Measurements from ENCODE around the gene SWI5. TPM values are rescaled to one million over a fixed set of nuclear protein-coding genes. Genes with fewer than 3 reads are reported as not detected.

The SWI5 gene
- total and polyA plus RNA-seq, 2 donors (not counting 1 experiment from before 2014, with no cell fraction given), result 35.7 to 46.7 TPM

DNA sequence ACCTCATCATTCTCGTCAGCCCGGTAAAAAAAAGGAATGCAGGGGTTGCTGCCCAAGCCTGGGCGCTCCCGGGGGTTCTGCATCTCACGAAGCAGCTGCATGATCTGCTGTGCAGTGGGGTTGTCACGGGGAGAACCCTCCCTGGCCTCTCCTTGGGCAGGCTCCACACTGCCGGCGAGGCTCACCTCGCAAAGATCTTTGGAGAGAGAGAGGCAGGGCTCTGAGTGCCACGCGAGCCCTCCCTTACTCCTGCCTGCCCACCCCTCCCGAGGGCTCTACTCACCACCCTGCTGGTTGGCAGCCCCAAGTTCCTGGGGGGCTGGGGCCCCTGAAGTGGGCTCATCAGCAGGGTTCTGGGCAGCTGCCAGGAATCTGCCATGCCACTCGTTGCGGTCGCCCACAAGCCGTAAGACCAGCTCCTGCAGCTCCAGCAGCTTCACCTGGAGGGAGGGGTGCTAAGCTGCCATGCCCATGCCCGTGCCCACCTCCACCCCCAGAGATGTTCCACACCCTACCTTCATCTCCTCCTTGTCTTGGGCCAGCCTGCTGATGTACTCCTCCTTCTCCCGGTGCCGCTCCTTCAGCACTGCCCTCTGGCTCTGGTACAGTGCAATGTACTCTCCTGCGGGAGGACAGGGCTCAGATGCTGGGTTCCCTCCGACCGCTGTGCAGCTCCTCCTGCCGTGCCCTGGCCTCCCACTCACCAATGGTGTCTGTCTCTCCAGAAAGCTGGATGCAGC, 18.8 kb upstream of the SWI5 start:
- no peak for TF ChIP-seq EZH2 (IDR thresholded peaks at IDR 0.05; ENCODE audit: low read length, missing control alignments)
- TF ChIP-seq, protein P1, sequence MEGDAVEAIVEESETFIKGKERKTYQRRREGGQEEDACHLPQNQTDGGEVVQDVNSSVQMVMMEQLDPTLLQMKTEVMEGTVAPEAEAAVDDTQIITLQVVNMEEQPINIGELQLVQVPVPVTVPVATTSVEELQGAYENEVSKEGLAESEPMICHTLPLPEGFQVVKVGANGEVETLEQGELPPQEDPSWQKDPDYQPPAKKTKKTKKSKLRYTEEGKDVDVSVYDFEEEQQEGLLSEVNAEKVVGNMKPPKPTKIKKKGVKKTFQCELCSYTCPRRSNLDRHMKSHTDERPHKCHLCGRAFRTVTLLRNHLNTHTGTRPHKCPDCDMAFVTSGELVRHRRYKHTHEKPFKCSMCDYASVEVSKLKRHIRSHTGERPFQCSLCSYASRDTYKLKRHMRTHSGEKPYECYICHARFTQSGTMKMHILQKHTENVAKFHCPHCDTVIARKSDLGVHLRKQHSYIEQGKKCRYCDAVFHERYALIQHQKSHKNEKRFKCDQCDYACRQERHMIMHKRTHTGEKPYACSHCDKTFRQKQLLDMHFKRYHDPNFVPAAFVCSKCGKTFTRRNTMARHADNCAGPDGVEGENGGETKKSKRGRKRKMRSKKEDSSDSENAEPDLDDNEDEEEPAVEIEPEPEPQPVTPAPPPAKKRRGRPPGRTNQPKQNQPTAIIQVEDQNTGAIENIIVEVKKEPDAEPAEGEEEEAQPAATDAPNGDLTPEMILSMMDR (conservative IDR thresholded peaks at IDR 0.05 in 1 of 2, IDR thresholded peaks at IDR 0.05 in 1 of 2; ENCODE audit: low read depth in 1 of 2, low read length in 2 of 2), result no peak
- H3K27ac ChIP-seq (ENCODE audit: insufficient read depth, low read length), result no peak overlapping the region
- peaks cover 30% of the 10 kb centered on the region for H3K36me3 ChIP-seq (ENCODE audit: control insufficient read depth, insufficient read depth, low read length)

DNA sequence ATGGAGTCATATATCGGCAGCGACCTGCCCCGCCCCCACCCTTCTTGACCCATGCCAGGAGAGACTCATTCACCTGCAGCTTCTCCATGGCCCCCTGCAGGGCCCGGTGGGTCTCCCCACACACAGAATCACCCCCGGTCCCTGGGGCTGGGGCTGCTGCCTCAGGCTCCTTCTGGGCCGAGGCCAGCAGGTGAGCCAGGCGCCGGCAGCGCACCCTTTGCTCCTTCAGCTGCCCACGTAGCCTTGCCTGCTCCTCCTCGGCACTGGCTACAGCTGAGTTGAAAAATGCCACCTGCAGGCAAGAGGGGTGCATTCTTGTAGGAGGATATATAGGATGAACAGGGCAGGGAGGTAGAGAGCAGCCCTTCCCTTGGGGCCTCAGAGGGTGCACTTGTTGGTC, 18.2 kb upstream of the SWI5 start:
- no peaks in the 10 kb centered on the region for H3K4me1 ChIP-seq (ENCODE audit: control insufficient read depth, extremely low read depth, insufficient read depth, low read length)
- no peak overlapping the region for H3K4me2 ChIP-seq (ENCODE audit: extremely low read depth, insufficient read depth, low read length)
- H4K20me1 ChIP-seq (ENCODE audit: control insufficient read depth, extremely low read depth, insufficient read depth, low read length), result no peaks in the 10 kb centered on the region
- H3K9me3 ChIP-seq (ENCODE audit: control insufficient read depth, insufficient read depth, low read depth, low read length), result no peaks in the 10 kb centered on the region
- TF ChIP-seq EZH2 (IDR thresholded peaks at IDR 0.05; ENCODE audit: low read length, missing control alignments), result no peak
- TF ChIP-seq, protein P1 (conservative IDR thresholded peaks at IDR 0.05 in 1 of 2, IDR thresholded peaks at IDR 0.05 in 1 of 2; ENCODE audit: low read depth in 1 of 2, low read length in 2 of 2), result no peak
- H3K9ac ChIP-seq (ENCODE audit: insufficient read depth, low read length), result no peak overlapping the region
- no peak overlapping the region for H2AFZ ChIP-seq (ENCODE audit: low read length)
- H3K4me3 ChIP-seq (replicated peaks in 1 of 4; ENCODE audit: control extremely low read depth in 1 of 4, insufficient read depth in 1 of 4, low read depth in 3 of 4, low read length in 4 of 4), result no peak overlapping the region
- no peaks in the 10 kb centered on the region for H3K79me2 ChIP-seq (ENCODE audit: control insufficient read depth, insufficient read depth, low read length)
- no peak for DNase-seq (ENCODE audit: low read depth in 2 of 2)
- peaks cover 33% of the 10 kb centered on the region for H3K36me3 ChIP-seq (ENCODE audit: control insufficient read depth, insufficient read depth, low read length)
- no peaks in the 10 kb centered on the region for H3K27me3 ChIP-seq (ENCODE audit: control insufficient read depth, insufficient read depth, low read length)
- no peak overlapping the region for H3K27ac ChIP-seq (ENCODE audit: insufficient read depth, low read length)

More for the DNA sequence above, 18.8 kb upstream of the SWI5 start:
- Histone ChIP-seq H3K4me2 (ENCODE audit: extremely low read depth, insufficient read depth, low read length) (no peak overlapping the region), H3K9ac (ENCODE audit: insufficient read depth, low read length) (no peak overlapping the region), H3K27me3 (ENCODE audit: control insufficient read depth, insufficient read depth, low read length) (no peaks in the 10 kb centered on the region), H3K4me1 (ENCODE audit: control insufficient read depth, extremely low read depth, insufficient read depth, low read length) (no peaks in the 10 kb centered on the region), H2AFZ (ENCODE audit: low read length) (no peak overlapping the region), H3K79me2 (ENCODE audit: control insufficient read depth, insufficient read depth, low read length) (no peaks in the 10 kb centered on the region), H4K20me1 (ENCODE audit: control insufficient read depth, extremely low read depth, insufficient read depth, low read length) (no peaks in the 10 kb centered on the region), H3K9me3 (ENCODE audit: control insufficient read depth, insufficient read depth, low read depth, low read length) (no peaks in the 10 kb centered on the region), H3K4me3 (replicated peaks in 1 of 4; ENCODE audit: control extremely low read depth in 1 of 4, insufficient read depth in 1 of 4, low read depth in 3 of 4, low read length in 4 of 4) (no peak overlapping the region)
- DNase-seq (ENCODE audit: low read depth in 2 of 2), result no peak

- no peaks in the 10 kb centered on the region for H3K27me3 ChIP-seq (ENCODE audit: control insufficient read depth, insufficient read depth, low read length)
- H3K9me3 ChIP-seq (ENCODE audit: control insufficient read depth, insufficient read depth, low read depth, low read length), result no peaks in the 10 kb centered on the region
- no peaks in the 10 kb centered on the region for H3K4me1 ChIP-seq (ENCODE audit: control insufficient read depth, extremely low read depth, insufficient read depth, low read length)
- no peak overlapping the region for H3K4me2 ChIP-seq (ENCODE audit: extremely low read depth, insufficient read depth, low read length)
- no peak overlapping the region for H3K9ac ChIP-seq (ENCODE audit: insufficient read depth, low read length)
- no peak overlapping the region for H3K27ac ChIP-seq (ENCODE audit: insufficient read depth, low read length)
- no peak overlapping the region for H2AFZ ChIP-seq (ENCODE audit: low read length)
- no peak for TF ChIP-seq EZH2 (IDR thresholded peaks at IDR 0.05; ENCODE audit: low read length, missing control alignments)
- TF ChIP-seq, protein P1 (conservative IDR thresholded peaks at IDR 0.05 in 1 of 2, IDR thresholded peaks at IDR 0.05 in 1 of 2; ENCODE audit: low read depth in 1 of 2, low read length in 2 of 2), result no peak
- no peak for DNase-seq (ENCODE audit: low read depth in 2 of 2)
- H3K79me2 ChIP-seq (ENCODE audit: control insufficient read depth, insufficient read depth, low read length), result no peaks in the 10 kb centered on the region
- H3K36me3 ChIP-seq (ENCODE audit: control insufficient read depth, insufficient read depth, low read length), result peaks cover 33% of the 10 kb centered on the region
- no peaks in the 10 kb centered on the region for H4K20me1 ChIP-seq (ENCODE audit: control insufficient read depth, extremely low read depth, insufficient read depth, low read length)
- no peak overlapping the region for H3K4me3 ChIP-seq (replicated peaks in 1 of 4; ENCODE audit: control extremely low read depth in 1 of 4, insufficient read depth in 1 of 4, low read depth in 3 of 4, low read length in 4 of 4)
Measured at GRCh38 chr9:128258326-128258725, 17.8 kb upstream of the SWI5 start.
